Subcutaneous preadipocyte (primary cell): ENCODE results near the gene SIX1. TPM values are rescaled to one million over a fixed set of nuclear protein-coding genes. Genes with fewer than 3 reads are reported as not detected.

Experiments
- total RNA-seq: library from RNA; depleted of rRNA; stranded (reverse); fragments of >200 nt; gene quantifications from 2 replicates; pipeline ENCODE4 v1.2.3, GENCODE V29; 2012

Gene SIX1
- total RNA-seq: 3.3 and 13.1 TPM in 2 replicates

GRCh38 chr14:60648934-60649874 is at the start of gene SIX1:
TSS of gene SIX1 (minus strand) at chr14:60649477. CDS start at chr14:60649189, 288 bp downstream.

Other genes starting within 250 kb of the SIX1 start
- 0.20 TPM in 1 of 2 replicates, not detected in the other for gene C14orf39, start 163.4 kb downstream of the SIX1 start, total RNA-seq
- gene SIX6, start 140.3 kb downstream of the SIX1 start, total RNA-seq: not detected in 2 replicates
- 3.3 and 10.8 TPM in 2 replicates for gene SIX4, start 74.9 kb upstream of the SIX1 start, total RNA-seq
- 38.9 and 53.4 TPM in 2 replicates for gene MNAT1, start 85.3 kb upstream of the SIX1 start, total RNA-seq